ENCODE results near the gene SUCLA2.

DNA sequence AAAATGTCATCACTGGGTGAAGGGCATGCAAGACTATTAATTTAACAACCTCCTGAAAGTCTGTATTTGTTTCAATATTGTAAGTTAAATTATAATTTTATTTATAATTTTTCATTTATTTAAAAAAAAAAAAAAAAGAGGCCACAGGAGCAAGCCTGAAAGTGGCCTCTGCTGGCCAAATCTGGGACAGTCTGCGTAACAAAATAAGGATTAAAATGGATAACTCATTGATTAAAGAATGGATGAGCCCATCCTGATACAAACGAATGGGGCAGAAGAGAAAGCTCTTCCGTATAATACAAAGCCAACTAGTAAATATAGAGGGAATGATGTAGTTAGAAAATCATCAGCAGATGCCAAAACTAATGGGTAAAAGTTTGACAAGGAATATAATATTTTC, 36.2 kb downstream of the SUCLA2 start:
- TF ChIP-seq, protein P1, sequence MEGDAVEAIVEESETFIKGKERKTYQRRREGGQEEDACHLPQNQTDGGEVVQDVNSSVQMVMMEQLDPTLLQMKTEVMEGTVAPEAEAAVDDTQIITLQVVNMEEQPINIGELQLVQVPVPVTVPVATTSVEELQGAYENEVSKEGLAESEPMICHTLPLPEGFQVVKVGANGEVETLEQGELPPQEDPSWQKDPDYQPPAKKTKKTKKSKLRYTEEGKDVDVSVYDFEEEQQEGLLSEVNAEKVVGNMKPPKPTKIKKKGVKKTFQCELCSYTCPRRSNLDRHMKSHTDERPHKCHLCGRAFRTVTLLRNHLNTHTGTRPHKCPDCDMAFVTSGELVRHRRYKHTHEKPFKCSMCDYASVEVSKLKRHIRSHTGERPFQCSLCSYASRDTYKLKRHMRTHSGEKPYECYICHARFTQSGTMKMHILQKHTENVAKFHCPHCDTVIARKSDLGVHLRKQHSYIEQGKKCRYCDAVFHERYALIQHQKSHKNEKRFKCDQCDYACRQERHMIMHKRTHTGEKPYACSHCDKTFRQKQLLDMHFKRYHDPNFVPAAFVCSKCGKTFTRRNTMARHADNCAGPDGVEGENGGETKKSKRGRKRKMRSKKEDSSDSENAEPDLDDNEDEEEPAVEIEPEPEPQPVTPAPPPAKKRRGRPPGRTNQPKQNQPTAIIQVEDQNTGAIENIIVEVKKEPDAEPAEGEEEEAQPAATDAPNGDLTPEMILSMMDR (IDR thresholded peaks at IDR 0.05; ENCODE audit: insufficient read depth, low read depth, low read length): no peak
- no peak for TF ChIP-seq EZH2 (IDR thresholded peaks at IDR 0.05; ENCODE audit: insufficient read depth, low read length)

All from astrocyte (in vitro differentiated cells and primary cell).